Measurements from ENCODE around the gene COL23A1. TPM values are rescaled to one million over a fixed set of nuclear protein-coding genes. Genes with fewer than 3 reads are reported as not detected.

The COL23A1 gene
- polyA plus RNA-seq, 2 of the 4 experiments (the other 2 are of a cell fraction) = not detected

DNA sequence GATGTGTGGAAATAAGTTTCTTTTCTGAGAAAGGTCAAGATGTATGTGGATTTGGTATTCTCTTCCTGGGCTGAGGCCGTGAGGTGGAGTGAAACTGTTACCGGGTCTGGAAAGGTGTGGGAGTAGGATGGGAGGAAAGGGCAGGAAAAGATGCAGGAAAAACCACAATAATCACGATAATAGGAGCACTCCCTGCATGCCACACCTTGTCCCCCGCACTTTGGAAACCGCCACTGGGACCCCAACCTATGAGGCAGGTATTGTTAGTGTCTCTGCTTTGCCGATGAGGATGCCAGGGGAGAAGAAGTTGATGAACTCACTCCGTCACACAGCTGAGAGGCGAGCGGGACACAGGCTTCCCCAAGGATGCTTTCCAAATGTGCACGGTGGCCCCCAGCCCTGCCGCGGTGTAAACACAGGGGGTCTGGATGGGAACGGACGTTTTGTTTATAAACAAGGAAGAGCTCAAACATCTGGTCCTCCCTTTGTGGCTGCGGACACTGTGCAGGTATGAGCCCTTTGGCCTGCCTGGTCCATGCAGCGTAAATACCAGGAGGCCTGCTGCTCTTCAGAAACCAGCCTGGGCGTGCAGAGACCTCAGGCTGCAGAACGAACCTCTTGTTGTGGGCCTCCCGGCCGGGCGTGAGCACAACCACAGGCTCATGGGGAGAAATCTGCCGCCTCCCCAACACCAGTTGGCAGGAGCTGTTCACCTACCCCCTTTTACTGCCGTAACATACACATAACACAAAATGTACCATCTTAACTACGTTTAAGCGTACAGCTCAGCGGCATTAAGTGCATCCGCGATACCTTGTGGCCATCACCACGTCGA, 126.7 kb downstream of the COL23A1 start:
- H3K27ac ChIP-seq = no peak overlapping the region
- no peaks in the 10 kb centered on the region for H3K4me1 ChIP-seq
- DNase-seq (ENCODE audit: low read depth in 1 of 2, low spot score in 1 of 2) = no peak
- no peak overlapping the region for H3K4me3 ChIP-seq
- TF ChIP-seq JUNB (IDR thresholded peaks at IDR 0.05) = no peak
- TF ChIP-seq MAFK (IDR thresholded peaks at IDR 0.05; ENCODE audit: partially characterized antibody) = no peak
- TF ChIP-seq TFCP2L1 (CRISPR knock-in tag; IDR thresholded peaks at IDR 0.05) = no peak
- no peak for TF ChIP-seq RCOR1 (IDR thresholded peaks at IDR 0.05; ENCODE audit: low read depth, low read length)
- no peak for TF ChIP-seq JUN (IDR thresholded peaks at IDR 0.05)
- no peak for TF ChIP-seq RNF2 (IDR thresholded peaks at IDR 0.05; ENCODE audit: borderline replicate concordance, low read depth)
- no peak for TF ChIP-seq HOXA7 (CRISPR knock-in tag; IDR thresholded peaks at IDR 0.05)
- TF ChIP-seq ZSCAN20 (CRISPR knock-in tag; IDR thresholded peaks at IDR 0.05) = no peak
- TF ChIP-seq PBX3 (IDR thresholded peaks at IDR 0.05) = no peak
- no peak for TF ChIP-seq CBX2 (IDR thresholded peaks at IDR 0.05; ENCODE audit: borderline replicate concordance, low read depth)
- TF ChIP-seq RARB (CRISPR knock-in tag; IDR thresholded peaks at IDR 0.05) = no peak
- TF ChIP-seq HOXB5 (CRISPR knock-in tag; IDR thresholded peaks at IDR 0.05) = no peak
- no peak for TF ChIP-seq RAD21 (conservative IDR thresholded peaks at IDR 0.05 in 1 of 2, IDR thresholded peaks at IDR 0.05 in 1 of 2)
- ChIA-PET POLR2A (no interaction called here), CTCF (no interaction called here)
- no peak overlapping the region for H3K4me2 ChIP-seq
- 61% methylated on average over 30 of the region's 30 CpGs for WGBS (ENCODE audit: missing lambda C conversion rate)
- peaks cover 17% of the 10 kb centered on the region; the same call in 1 of the 3 replicates for H3K9me3 ChIP-seq
- no peak for ATAC-seq
- FAIRE-seq = no peak

DNA sequence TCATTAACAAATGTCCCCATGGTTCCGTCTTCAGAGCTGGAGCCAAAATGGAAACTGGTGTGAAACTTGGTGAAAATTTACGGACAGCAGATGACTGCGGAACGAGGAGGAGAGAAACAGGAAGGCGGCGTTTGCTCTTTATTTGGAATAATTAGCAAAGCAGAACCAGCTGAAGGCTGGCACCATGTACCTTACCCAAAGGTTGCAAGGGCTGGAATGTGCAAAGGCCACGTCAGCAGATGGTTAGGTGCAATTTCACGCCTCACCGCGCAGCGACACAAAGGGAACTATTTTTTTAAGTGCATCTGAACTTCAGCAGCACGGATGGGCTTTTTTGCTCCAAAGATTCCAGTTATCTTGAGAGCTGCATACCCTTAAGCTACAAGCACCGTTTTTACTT, 127.4 kb downstream of the COL23A1 start:
- Histone ChIP-seq H3K4me3 (no peak overlapping the region), H3K4me1 (no peaks in the 10 kb centered on the region), H3K27ac (no peak overlapping the region), H3K9me3 (peaks cover 17% of the 10 kb centered on the region; the same call in 1 of the 3 replicates), H3K4me2 (no peak overlapping the region)
- ChIA-PET POLR2A (no interaction called here), CTCF (no interaction called here)
- FAIRE-seq (no peak), ATAC-seq (no peak), DNase-seq (ENCODE audit: low read depth in 1 of 2, low spot score in 1 of 2) (no peak)
- 61% methylated on average over 13 of the region's 13 CpGs for WGBS (ENCODE audit: missing lambda C conversion rate)
- TF ChIP-seq TP53 (CRISPR knock-in tag; IDR thresholded peaks at IDR 0.05) (no peak), CEBPB (IDR thresholded peaks at IDR 0.05) (no peak), EP300 (IDR thresholded peaks at IDR 0.05) (no peak), TFCP2L1 (CRISPR knock-in tag; IDR thresholded peaks at IDR 0.05) (no peak), RNF2 (IDR thresholded peaks at IDR 0.05; ENCODE audit: borderline replicate concordance, low read depth) (no peak), CTCF (IDR thresholded peaks at IDR 0.05) (no peak), MYC (IDR thresholded peaks at IDR 0.05; ENCODE audit: borderline replicate concordance, low read length) (no peak), ESRRA (IDR thresholded peaks at IDR 0.05; ENCODE audit: borderline replicate concordance, low read length) (no peak), CBX2 (IDR thresholded peaks at IDR 0.05; ENCODE audit: borderline replicate concordance, low read depth) (no peak), HEYL (CRISPR knock-in tag; IDR thresholded peaks at IDR 0.05) (no peak), POLR2A (IDR thresholded peaks at IDR 0.05; ENCODE audit: low read length) (no peak), HMGXB4 (CRISPR knock-in tag; IDR thresholded peaks at IDR 0.05; ENCODE audit: borderline replicate concordance) (no peak), KDM1A (IDR thresholded peaks at IDR 0.05; ENCODE audit: low read depth) (no peak), EHF (CRISPR knock-in tag; IDR thresholded peaks at IDR 0.05) (no peak), FOSB (CRISPR knock-in tag; IDR thresholded peaks at IDR 0.05) (no peak), FOXS1 (CRISPR knock-in tag; IDR thresholded peaks at IDR 0.05) (no peak)
- TF ChIP-seq, protein P1, sequence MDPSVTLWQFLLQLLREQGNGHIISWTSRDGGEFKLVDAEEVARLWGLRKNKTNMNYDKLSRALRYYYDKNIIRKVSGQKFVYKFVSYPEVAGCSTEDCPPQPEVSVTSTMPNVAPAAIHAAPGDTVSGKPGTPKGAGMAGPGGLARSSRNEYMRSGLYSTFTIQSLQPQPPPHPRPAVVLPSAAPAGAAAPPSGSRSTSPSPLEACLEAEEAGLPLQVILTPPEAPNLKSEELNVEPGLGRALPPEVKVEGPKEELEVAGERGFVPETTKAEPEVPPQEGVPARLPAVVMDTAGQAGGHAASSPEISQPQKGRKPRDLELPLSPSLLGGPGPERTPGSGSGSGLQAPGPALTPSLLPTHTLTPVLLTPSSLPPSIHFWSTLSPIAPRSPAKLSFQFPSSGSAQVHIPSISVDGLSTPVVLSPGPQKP (IDR thresholded peaks at IDR 0.05; ENCODE audit: low read depth, low read length) = no peak

Measured in A549 (cell line).